HTR-8/SVneo (cell line): ENCODE results near the gene DMRTB1.
A peak's percentile ranks its signal among the peaks of the same experiment; 100 is the strongest.

Experiments used
- DNase-seq: peaks from one replicate; pipeline ENCODE4 v3.0.0; 2011; ENCODE audit warnings: low spot score, mixed read lengths; ENCODE audit not compliant: insufficient read length
- FAIRE-seq: peaks from 2 replicates; lab custom pipeline; 2011; peaks lifted over from hg19 to GRCh38; lab: Jason Lieb, UNC

The DMRTB1 gene

DNA sequence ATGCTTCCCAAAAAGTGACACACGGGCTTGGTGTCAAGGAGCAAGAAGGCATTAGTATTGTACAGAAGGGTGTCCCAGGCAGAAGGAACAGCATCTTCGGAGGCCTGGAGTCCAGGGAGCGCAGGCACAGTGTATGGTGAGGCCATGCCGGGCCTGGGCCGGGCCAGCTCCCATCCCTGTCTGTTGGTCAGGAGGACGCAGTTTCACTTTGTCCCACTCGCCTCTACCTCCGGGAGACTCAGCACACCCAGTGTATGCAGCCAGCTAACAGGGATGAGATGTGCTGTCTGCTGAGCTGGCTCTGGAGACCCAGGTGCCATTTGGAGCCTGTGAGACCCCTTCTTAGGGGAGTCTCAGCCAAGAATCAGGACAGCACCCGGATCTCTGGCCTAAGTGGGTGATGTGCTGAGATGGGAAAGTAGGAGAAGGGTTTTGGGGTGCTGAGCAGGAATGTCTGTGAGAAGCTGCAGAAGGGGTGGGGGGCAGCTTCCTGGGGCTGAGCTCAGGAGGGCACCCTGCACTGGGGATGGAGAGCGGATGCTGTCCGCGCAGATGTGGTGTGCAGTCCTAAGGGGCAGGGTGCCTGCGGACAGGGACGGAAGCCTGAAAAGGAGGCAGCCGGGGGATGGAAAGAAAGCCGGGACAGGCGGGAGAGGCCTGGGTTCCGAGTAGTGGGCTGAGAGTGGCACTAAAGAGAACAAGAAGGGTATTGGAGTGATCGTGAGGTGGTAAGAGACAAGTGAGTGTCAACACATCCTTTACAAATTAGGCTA, 25.7 kb downstream of the DMRTB1 start:
- DNase-seq (no peak), FAIRE-seq (no peak)

DNA sequence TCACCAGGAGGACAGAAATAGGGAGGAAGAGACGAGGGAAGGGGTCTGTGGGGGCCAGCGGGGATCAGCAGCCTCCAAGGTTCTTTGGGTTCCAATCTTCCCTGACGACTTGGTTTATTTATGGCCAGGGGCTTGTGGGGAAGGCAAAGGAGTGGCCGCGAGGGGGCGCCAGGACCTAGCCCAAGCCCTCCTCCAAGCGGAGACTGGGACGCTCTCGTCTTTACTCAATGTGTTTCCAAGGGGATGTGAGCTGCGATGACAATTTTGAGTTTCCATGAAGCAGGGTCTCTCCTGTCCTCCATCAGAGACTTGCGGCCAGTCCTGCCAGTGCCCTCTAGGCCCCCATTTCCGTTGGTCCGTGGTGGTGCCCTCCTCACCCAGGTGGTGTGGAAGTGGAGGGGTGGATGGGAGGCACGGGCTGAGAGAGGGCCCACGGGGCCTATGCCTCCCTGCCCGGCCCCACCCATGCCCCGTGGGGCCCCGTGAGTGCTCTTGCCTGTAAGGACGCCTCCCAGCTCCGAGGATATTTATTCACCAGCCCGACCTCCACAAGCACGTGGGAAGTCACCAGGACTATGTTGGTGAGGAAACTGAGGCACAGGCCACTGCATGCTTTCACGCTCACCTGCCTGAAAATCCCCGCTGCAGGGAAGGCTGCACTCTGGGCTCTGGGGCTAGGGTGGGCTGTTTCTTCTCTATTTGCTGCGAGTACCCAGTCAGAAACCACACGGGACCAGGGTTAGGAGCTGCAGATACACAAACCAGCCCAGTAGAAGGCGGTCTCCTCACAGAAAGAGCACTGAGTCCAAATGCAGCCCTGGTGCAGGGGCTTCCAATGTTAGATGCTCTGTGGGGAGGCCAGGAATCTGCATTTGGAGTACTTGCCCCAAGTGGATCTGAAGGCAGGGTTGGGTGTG, 26.5 kb downstream of the DMRTB1 start:
- peak; percentile 80 for DNase-seq
- no peak for FAIRE-seq

DNA sequence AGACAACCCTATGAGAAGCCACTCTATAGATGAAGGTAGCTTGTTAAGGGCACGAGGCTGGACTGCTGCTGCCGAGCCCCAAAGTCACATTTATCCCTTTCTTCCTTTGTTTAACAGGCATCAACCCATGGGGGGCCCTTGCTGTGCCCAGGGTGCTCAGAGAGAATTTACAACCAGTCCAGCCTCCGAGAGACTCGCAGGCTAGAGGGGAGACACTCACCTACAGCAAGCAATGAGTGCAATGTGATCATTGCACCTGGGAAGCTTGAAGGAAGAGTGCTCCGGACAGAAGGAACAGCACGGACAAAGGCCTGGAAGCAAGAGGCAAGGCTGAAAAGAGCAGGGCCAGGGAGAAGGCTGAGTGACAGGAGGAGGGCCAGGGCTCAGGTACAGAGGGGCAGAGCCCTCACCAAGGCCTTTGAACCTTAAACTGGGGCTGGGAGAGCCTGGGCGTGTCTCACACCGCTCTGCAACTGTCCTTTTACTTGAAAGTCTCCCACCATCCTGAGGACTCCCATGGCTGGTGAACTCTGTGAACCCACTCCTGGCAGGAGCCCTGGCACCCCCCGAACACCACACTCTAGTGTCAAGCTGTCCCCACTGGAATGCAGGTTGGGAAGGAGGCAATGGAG, 27.3 kb downstream of the DMRTB1 start:
- no peak for FAIRE-seq

DNA sequence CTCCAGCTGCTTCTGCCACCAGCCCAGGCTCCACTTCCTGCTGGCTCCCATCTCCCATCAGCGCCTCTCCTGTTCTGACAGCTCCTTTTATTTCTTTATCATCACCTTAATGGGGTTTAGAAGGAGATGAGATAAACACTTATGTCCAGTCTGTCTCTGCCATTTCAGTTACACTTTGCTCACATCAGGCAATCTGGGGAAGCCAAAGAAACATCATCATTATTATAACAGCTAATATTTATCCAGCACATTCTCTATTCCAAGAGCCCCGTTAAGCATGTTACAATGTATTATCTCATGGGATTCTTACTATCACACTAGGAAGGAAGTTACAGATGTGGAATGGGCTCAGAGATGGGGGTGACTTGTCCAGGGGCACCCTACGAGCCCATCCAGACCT, 31.2 kb downstream of the DMRTB1 start:
- DNase-seq (no peak), FAIRE-seq (no peak)

More for the DNA sequence above, 27.3 kb downstream of the DMRTB1 start:
- DNase-seq = no peak

DNA sequence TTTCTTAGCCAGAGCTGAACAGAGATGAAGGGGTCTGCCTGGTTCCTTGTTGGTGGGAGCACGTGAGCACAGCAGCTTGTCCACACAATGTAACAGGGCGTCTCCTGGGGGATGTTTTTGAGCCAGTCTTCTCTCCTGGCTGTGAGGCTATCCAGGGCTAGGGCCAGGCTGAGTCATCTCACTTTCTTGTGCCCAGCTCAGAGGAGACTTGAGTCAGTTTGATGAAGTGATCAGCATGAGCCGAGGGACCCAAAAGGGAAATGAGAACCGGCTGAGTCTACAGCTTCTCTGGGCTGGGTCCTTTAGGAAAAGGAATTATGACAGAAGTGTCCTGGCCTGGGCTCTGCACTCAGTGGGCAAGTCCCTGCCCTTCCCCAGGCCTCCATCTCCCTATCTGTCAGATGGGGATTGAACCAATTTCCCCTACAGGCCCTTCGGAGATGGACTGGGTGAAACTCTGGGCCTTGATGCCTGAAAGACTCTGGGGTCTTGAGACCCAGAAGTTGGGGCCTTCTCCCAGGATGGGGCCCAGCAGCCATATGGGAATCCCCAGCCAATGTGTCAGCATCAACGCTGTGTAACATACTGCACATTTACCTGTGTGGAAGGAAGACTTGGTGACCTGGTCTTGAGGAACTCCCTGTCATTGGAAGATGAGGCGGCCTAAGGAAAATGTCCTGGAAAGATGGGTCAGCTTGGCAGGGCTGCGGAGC, 36.6 kb downstream of the DMRTB1 start:
- DNase-seq = no peak
- FAIRE-seq = no peak

DNA sequence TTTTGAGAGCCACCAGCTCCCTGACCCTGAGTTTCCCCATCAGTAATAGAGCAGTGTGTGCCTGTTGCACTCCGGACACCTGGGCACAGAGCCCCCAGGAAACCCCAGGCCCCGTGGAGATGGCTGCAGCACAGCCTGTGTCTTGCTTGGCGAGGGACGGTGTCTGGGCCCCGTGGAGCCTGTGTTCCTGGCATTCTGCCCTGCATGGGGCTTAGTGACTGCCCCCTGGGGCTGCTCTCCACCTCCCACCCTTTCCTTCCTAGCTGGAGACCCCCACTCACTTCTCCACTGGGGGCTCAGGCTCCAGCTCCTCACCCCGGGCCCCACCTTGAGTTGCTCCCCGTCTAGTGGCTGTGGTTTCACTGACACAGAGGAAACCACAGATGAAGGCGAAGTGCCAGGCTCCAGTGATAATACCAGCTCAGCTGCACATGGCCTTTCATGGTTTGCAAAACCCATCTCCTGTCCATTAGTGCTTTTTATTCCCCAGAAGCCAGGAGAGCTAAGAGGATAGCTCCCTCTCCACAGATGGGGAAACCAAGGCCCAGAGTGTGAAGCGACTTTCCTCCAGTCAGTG, 39.4 kb downstream of the DMRTB1 start:
- no peak for FAIRE-seq
- DNase-seq = no peak

DNA sequence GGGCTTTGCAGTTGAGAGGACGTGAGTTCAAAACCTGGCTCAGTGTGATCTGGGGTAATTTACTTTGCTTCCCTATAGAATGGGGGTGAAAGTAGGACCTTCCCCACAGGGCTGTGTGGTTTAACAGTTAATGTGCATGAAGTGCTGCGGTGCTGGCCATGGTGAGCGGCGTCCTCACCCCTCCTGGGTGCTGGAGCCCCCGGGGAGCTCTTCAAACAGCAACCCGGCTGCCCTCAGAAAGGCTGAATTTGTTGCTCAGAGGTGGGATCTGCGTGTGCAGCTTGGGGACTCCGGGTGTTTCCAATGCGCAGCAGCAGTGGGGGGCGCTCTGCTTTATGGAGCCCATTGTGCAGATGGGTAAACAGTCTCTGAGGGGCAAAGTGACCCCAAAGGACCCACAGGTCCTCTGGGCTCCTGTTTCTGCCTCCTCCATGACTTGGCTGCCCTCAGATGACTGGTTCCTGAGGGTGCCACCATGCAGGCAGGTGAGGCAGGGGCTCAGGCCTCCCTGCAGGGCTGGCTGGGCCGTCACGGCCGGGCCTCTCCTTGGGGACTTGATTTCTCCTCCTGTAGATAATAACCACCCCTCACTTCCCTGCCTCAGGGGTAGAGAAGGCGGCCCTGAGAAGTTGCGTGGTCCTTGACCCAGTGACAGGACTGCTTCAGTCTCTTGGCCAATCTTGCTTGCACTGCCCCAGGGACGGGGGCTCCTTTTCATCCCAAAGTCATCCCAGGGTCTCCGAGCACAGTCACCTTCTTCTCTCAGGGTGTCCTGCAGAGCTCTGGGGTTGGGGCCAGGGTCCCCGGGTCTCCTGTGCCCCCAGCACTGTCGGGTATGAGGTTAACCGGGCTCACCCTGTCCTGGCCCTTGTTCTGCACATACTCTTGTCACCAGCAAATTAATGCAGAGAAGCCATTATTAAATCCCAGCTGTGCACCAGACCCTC, 40.3 kb downstream of the DMRTB1 start:
- no peak for FAIRE-seq
- DNase-seq = no peak

DNA sequence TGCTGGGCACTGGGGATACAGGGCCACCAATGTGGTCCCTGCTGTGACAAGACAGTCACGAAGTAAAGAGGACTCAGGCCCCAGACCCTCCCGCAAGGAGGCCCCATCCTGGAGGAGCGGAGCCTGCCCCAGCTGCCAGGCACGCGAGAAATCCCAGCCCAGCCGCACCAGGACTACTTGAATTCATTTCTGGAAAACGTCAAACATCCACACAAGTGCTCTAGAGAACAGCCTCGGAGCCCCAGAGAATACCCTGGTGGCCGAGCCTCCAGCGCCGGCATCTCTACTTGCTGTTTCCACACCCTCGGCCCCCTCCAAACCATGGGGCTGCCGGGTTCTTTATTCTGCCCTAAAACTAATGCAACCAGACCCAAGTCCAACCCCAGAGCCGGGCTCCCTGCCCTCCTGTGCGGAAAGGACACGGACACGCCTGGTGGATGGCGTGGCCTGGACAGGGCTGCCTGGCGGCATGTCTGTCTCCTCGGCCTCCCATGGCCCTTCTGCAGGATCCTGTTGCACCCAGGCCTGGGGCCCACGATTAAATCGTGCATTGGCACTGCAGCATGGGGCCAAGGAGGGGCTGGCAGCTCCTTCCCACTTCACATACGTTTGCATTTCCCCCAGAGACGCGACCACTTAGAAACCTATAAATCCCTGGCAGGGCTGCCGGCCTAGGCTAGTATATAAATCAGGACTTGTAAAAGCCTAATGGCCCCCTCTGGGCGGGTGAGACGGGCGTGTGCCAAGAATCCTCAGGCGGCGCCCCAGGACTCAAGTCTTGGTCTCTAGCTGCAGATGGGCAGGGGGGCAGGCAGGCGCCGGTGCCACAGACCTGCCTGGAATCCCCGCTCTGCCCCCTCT, 41.2 kb downstream of the DMRTB1 start:
- FAIRE-seq = no peak
- DNase-seq = no peak

DNA sequence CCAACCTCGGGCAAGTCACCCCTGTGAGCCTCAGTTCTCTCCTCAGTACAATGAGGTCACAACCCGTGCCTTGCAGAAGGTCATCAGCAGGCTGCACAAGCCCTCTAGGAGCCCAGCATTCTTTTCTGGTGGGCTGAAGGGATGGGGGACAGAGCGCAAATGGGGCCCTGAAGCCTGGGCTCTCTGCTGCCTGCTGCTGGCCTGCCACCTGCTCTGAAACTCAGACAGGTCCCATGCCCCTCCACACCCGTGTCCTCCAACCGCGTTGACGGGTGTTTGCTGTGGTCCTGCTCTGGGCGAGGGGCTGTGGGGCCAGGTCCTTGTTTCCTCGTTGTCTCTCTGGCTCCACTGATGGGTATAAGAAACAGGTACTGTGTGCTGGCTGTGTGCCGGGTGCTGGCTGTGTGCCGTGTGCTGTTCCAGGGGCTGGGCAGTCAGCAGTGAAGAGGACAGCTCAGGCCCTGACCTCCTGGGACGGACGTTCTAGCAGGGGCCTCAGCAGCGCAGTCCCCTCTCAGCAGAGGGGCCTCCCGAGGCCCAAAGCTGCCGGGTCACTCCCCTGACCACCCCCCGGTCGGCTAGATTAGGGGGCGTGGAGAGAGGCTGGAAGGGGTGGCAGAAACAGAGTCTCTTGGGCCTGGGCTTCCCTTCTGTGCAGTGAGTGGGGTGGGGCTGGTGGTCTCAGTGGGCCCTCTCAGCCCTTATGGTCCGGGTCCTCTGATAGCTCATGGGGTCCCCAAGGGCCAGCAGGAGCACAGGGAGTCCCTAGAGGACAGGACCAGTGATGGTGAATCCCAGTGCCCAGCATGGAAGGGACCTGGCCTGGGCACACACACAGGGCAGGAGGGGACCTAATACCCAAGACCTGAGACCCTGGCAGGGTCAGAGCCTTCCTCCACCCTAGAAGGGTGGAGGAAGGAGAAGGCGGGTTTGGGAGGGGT, 42.1 kb downstream of the DMRTB1 start:
- FAIRE-seq = no peak
- no peak for DNase-seq

DNA sequence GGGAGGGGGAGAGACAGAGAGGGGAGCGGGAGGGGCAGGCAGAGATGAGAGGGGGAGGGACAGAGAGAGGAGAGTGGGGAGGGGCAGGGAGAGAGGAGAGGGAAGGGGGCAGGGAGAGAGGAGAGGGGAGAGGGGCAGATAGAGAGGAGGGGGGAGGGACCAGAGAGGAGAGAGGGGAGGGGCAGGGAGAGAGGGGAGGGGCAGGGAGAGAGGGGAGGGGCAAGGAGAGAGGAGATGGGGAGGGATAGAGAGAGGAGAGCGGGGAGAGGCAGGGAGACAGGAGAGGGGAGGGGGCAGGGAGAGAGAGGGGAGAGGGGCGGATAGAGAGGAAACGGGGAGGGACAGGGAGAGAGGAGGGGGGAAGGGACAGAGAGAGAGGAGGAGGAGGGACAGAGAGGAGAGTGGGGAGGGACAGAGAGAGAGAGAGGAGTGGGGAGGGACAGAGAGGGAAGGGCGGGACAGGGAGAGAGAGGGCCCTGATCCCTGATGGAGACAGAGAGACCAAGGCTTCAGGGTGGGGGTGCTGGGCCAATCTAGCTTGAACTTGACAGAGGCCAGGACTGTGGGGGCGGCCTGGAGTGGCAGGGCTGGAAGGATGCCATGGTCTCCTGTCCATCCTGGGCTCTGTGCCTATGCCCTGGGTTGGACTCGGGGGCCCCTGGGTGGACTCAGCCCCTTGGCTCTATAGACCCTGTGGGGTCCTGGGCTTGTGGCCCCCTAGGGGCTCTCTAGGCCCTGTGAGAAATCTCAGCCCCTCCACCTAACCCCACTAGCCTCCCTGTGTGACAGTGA, 43.6 kb downstream of the DMRTB1 start:
- FAIRE-seq = no peak

DNA sequence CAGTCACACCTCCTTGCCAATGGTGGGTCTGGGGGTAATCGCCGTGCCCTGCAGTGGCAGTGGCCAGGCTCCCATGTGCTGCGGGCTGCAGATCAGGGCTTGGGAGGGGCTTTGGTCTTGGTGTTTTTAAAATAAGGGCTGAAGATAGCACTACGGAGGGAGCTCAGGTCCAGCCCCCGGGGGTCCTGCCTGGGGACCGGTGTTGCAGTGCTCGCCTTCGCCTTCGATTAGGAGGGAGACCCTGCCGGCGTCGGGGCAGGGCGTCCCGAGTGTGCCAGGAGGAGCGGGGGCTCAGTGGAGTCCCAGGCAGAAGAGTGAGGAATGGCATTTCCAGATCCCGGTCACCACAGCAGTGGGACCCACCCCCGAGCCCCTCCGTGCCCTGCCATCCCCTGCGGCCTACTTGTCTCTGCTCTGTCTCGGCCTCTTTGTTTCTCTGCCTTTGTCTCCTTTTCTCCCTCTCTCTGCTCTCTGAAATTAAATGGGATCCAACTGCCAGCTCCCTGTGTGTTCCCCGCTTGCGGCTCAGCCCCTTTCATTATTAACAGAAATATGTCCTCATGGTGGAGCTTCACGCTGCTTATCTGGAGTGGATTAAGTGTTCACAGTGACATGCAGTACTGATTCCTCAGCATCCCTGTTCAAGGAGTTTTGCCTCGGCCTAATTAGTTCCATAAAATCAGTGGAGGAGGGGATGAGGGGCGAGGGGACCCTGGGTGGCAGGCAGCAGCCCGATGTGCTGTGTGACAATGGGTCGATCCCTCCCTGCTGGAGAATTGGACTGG, 44.4 kb downstream of the DMRTB1 start:
- no peak for DNase-seq
- FAIRE-seq = no peak

More for the DNA sequence above, 43.6 kb downstream of the DMRTB1 start:
- DNase-seq = no peak

DNA sequence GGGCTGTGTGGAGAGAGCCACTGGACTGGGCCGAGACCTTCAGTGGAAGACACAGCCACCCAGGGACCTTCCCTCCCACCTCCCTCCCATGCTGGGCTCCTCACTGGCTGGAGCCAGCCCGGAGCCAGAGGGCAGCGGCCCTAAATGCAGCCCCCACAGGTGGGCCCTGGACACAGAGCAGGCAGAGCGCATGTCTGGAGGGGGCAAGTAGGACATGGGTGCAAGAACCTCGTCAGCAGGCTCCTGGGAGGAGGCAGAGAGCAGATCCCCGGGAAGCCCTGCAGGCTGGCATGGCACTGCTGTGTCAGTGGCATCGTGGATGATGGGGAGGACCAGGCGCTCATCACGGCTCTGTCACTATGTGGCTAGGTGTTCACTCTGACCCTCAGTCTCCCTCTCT, 45.7 kb downstream of the DMRTB1 start:
- FAIRE-seq (no peak), DNase-seq (no peak)

DNA sequence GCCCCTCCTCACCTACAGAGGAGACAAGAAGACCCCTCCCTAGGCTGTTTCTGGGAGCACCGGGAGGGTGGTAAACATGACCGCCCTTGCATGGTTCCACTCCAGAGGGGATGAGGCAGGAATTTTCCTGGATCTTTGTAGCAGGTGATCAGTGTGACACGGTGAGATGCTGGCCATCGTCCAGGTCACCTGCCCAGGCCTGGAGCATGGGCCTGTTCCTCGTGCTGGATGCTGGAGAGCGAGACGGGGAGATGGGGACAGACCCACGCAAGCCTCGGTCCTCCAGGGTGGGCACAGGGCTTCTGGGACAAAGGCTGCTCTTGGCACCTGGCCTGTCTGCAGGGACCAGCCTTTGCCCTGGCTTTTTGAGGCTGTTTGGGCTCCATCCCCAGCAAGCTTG, 46.2 kb downstream of the DMRTB1 start:
- FAIRE-seq (no peak), DNase-seq (no peak)

DNA sequence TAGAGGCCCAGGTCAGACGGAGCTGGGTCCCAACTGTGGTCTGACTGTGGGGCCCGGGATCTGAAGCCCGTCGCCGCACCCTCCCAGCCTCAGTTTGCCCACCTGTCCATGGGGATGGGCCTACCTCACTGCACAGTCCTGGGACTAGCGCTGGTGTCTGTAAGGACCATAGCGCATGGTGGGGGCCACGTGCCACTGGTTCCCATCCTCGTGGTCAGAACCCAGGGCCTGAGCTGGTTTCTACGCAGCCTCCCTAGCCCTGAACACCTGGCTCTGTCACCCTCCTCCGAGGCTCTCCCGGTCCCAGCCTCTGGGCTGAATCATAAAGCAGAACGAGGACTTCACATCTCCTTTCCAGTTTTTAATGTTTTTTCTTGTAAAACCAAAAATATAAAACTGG, 46.7 kb downstream of the DMRTB1 start:
- FAIRE-seq (no peak), DNase-seq (no peak)

DNA sequence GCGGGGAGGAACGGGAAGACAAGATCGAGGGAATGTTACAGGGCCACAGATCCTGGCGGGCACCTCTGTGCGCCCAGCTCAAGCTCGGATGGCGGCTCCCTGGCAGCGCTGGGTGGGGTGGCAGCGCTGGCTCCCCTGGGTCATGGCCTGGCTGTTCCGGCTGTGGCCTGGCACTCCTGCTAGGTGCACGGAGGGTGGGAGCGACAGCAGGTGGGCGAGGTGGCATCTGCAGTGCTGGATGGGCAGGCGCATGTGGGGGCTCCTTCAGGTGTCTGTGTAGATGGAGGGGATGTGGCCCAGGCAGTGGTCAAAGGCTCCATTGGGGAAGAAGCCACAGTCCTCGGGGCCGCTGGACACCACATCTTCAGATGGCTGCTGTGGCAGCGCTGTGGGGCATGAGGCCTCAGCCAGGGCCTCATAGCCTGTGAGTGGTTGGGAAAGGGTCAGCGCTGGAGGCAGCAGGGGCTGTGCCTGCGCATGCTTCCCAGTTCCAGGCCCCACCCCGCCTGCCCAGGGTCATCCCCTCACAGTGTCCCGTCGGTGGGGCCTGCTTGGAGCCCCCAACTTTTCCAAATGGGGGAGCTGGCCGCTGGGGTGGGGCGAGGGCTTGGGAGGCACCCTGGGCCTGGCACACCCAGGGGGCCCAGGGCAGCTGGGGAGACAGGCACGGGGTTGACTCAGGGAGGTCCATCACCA, 47.3 kb downstream of the DMRTB1 start:
- DNase-seq = no peak

More for the DNA sequence above, 47.3 kb downstream of the DMRTB1 start:
- no peak for FAIRE-seq
